DOHH2 (cell line): Measurements from ENCODE around the gene ANKRD28.

Source experiments
- H3F3A ChIP-seq: fragments of 200-600 bp; sonication (generic), shearing (Covaris generic); 2 replicates; pipeline ENCODE4 v1.6.0; 2016; ENCODE audit warnings: antibody characterized with exemption, mild to moderate bottlenecking; ENCODE audit not compliant: control insufficient read depth, insufficient read depth
- H3K27ac ChIP-seq: fragments of 200-600 bp; sonication (generic); 2 replicates; pipeline ENCODE4 v1.5.1; 2014; ENCODE audit warnings: low read depth, mild to moderate bottlenecking, low read length, moderate library complexity
- H3K27me3 ChIP-seq: fragments of 200-600 bp; sonication (generic); 2 replicates; pipeline ENCODE4 v1.6.1; 2014; ENCODE audit warnings: mild to moderate bottlenecking, low read length, mixed read lengths; ENCODE audit not compliant: control insufficient read depth
- H3K36me3 ChIP-seq: fragments of 200-600 bp; sonication (generic); 2 replicates; pipeline ENCODE4 v1.6.1; 2014; ENCODE audit warnings: mild to moderate bottlenecking, low read length, moderate library complexity, mixed read lengths; ENCODE audit not compliant: control insufficient read depth
- H3K4me1 ChIP-seq: fragments of 200-600 bp; sonication (generic); 2 replicates; pipeline ENCODE4 v1.6.1; 2014; ENCODE audit warnings: mild to moderate bottlenecking, low read length, mixed read lengths; ENCODE audit not compliant: control insufficient read depth
- H3K4me2 ChIP-seq: fragments of 200-600 bp; sonication (generic); 2 replicates; pipeline ENCODE4 v1.6.0; 2014; ENCODE audit warnings: mild to moderate bottlenecking, low read length, moderate library complexity
- H3K4me3 ChIP-seq: fragments of 200-600 bp; sonication (generic); 2 replicates; pipeline ENCODE4 v1.5.1; 2014; ENCODE audit warnings: mild to moderate bottlenecking, low read length, mixed read lengths
- H3K79me2 ChIP-seq: fragments of 200-600 bp; sonication (generic); 2 replicates; pipeline ENCODE4 v1.6.1; 2014; ENCODE audit warnings: mild to moderate bottlenecking, low read length, mixed read lengths; ENCODE audit not compliant: control insufficient read depth
- H3K9me2 ChIP-seq: fragments of 200-600 bp; sonication (generic); replicated peaks from 2 replicates; pipeline ENCODE4 v1.6.1; 2014; ENCODE audit warnings: mild to moderate bottlenecking, low read length, mixed read lengths; ENCODE audit not compliant: control insufficient read depth
- H3K9me3 ChIP-seq: fragments of 200-600 bp; sonication (generic); 2 replicates; pipeline ENCODE4 v1.6.1; 2014; ENCODE audit warnings: antibody characterized with exemption, low read length, mixed read lengths; ENCODE audit not compliant: control insufficient read depth, insufficient read depth
- H4K20me1 ChIP-seq: fragments of 200-600 bp; sonication (generic); 2 replicates; pipeline ENCODE4 v1.6.0; 2014; ENCODE audit warnings: low read depth, mild to moderate bottlenecking, antibody characterized with exemption, low read length, moderate library complexity; ENCODE audit not compliant: control insufficient read depth, insufficient read depth
- EZH2phosphoT487 ChIP-seq: fragments of 200-600 bp; sonication (generic); IDR thresholded peaks from 2 replicates; pipeline ENCODE4 v1.6.1; 2017; ENCODE audit warnings: borderline replicate concordance, mild to moderate bottlenecking, antibody characterized with exemption, low read length, moderate library complexity, mixed read lengths
- TF ChIP-seq, protein P1 (sequence below): fragments of 200-600 bp; sonication (generic); IDR thresholded peaks from one replicate; pipeline ENCODE4 v1.5.1; 2014; ENCODE audit warnings: antibody characterized with exemption, mild to moderate bottlenecking, low read depth, low read length; ENCODE audit not compliant: poor library complexity, severe bottlenecking

ANKRD28 gene

DNA sequence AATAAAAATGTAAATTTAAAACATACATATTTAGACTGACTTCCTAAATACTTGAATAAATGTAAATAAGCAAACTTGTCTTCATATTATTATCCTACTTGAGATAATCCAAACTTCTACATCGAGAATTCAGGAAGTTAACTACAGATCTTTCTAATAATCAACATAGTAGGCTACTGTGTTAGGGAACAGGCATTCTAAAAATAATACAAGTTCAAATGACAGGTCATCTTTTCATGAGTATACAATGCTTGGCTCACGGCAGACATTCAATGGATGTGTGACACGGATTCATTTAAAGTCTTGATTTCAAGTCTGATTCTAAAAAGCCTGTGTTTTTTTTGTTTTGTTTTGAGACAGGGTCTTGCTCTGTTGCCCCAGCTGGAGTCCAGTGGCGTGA lies 107.5 kb downstream of the ANKRD28 start:
- H3K4me1 ChIP-seq: no peaks in the 10 kb centered on the region
- TF ChIP-seq EZH2phosphoT487: no peak
- TF ChIP-seq, protein P1, sequence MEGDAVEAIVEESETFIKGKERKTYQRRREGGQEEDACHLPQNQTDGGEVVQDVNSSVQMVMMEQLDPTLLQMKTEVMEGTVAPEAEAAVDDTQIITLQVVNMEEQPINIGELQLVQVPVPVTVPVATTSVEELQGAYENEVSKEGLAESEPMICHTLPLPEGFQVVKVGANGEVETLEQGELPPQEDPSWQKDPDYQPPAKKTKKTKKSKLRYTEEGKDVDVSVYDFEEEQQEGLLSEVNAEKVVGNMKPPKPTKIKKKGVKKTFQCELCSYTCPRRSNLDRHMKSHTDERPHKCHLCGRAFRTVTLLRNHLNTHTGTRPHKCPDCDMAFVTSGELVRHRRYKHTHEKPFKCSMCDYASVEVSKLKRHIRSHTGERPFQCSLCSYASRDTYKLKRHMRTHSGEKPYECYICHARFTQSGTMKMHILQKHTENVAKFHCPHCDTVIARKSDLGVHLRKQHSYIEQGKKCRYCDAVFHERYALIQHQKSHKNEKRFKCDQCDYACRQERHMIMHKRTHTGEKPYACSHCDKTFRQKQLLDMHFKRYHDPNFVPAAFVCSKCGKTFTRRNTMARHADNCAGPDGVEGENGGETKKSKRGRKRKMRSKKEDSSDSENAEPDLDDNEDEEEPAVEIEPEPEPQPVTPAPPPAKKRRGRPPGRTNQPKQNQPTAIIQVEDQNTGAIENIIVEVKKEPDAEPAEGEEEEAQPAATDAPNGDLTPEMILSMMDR: no peak
- H3K36me3 ChIP-seq: peaks cover 70% of the 10 kb centered on the region
- H3K9me3 ChIP-seq: no peaks in the 10 kb centered on the region
- H3F3A ChIP-seq: no peaks in the 10 kb centered on the region
- no peak overlapping the region for H3K27ac ChIP-seq
- no peak overlapping the region for H3K4me3 ChIP-seq
- H3K79me2 ChIP-seq: no peaks in the 10 kb centered on the region
- H4K20me1 ChIP-seq: no peaks in the 10 kb centered on the region
- no peaks in the 10 kb centered on the region for H3K27me3 ChIP-seq
- H3K9me2 ChIP-seq: no peaks in the 10 kb centered on the region
- no peak overlapping the region for H3K4me2 ChIP-seq

DNA sequence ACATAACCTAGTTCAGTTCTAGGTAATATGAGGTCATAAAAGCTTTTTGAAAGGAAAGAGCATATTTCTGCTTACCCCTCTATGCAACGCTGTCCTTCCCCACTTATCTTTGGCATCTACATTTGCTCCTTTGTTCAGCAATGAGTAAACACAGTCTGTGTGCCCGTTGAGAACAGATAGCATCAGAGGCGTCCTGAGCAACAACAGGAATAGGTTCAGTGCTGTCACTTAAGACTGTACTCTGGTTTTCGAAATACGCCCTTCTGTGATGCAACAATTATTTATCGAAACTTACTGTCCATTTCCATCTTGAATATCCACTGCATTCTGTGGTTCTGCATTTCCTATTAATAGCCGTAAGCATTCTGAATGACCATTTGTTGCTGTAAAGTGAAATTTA lies 111.9 kb downstream of the ANKRD28 start:
- Histone ChIP-seq H3K27me3 (no peaks in the 10 kb centered on the region), H3K9me3 (no peaks in the 10 kb centered on the region), H3K9me2 (no peaks in the 10 kb centered on the region), H3K4me3 (no peak overlapping the region), H3K4me2 (no peak overlapping the region), H3K4me1 (no peaks in the 10 kb centered on the region), H3F3A (no peaks in the 10 kb centered on the region), H3K79me2 (no peaks in the 10 kb centered on the region), H4K20me1 (no peaks in the 10 kb centered on the region), H3K36me3 (peaks cover 72% of the 10 kb centered on the region), H3K27ac (no peak overlapping the region)
- no peak for TF ChIP-seq EZH2phosphoT487
- TF ChIP-seq, protein P1: no peak

DNA sequence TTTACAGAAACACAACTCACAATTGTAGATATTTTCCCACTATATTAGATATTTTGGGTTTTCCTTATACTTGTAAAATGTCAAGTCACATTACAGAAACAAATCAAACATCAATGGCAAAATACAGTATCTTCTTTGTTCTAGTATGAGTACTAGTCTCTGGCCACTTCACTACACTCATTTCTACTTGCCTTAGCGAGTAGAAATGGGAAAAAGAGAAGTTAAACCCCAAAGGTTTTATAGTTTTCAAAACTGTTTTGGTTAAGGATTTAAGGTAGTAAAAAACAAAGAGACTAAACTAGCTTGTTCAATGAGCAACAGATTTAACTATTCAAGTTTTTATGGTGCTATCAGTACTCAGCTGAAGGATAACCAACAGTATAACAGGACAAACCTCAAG lies 114.5 kb downstream of the ANKRD28 start:
- no peaks in the 10 kb centered on the region for H3K79me2 ChIP-seq
- no peak for TF ChIP-seq EZH2phosphoT487
- TF ChIP-seq, protein P1: no peak
- H4K20me1 ChIP-seq: no peaks in the 10 kb centered on the region
- no peaks in the 10 kb centered on the region for H3F3A ChIP-seq
- H3K9me3 ChIP-seq: no peaks in the 10 kb centered on the region
- H3K9me2 ChIP-seq: no peaks in the 10 kb centered on the region
- H3K27ac ChIP-seq: no peak overlapping the region
- peaks cover 63% of the 10 kb centered on the region for H3K36me3 ChIP-seq
- H3K27me3 ChIP-seq: no peaks in the 10 kb centered on the region
- H3K4me3 ChIP-seq: no peak overlapping the region
- no peaks in the 10 kb centered on the region for H3K4me1 ChIP-seq
- no peak overlapping the region for H3K4me2 ChIP-seq
